ENCODE results near the gene USF1. TPM values are rescaled to one million over a fixed set of nuclear protein-coding genes. Genes with fewer than 3 reads are reported as not detected.

Gene USF1
- total RNA-seq, 1 experiment from 2014 or later: 59.2 TPM

- H3K4me1 ChIP-seq (ENCODE audit: insufficient read depth, low read length): peaks cover 23% of the 10 kb centered on the region
- peak overlapping the region; percentile 37 for H3K9ac ChIP-seq (ENCODE audit: extremely low read depth, insufficient read length, low read length)
- H3K23ac ChIP-seq (ENCODE audit: insufficient read length, low read depth, low read length): no peak overlapping the region
- peak overlapping the region; percentile 72 to 95 (median 76); a peak in 5 of 7 replicates for H3K27ac Mint-ChIP-seq
- H3K4ac ChIP-seq (ENCODE audit: low read depth, low read length): no peak overlapping the region
- peak overlapping the region; percentile 18 for H3K18ac ChIP-seq (ENCODE audit: insufficient read length, low read depth, low read length)
- H3K79me2 ChIP-seq (ENCODE audit: insufficient read depth, low read length): peaks cover 47% of the 10 kb centered on the region
- H3K4me3 Mint-ChIP-seq: peak overlapping the region; percentile 22 to 54; a peak in 4 of 5 replicates
- H3K23me2 ChIP-seq (ENCODE audit: insufficient read length, low read depth, low read length, poor library complexity, severe bottlenecking): peaks cover 1% of the 10 kb centered on the region
- DNase-seq: peak; percentile 83
- peaks cover 11% of the 10 kb centered on the region for H3K79me1 ChIP-seq (ENCODE audit: insufficient read depth, low read depth, low read length, poor library complexity, severe bottlenecking)
- no peak overlapping the region for H3T11ph ChIP-seq (ENCODE audit: low read length)
- no peaks in the 10 kb centered on the region for H3K9me3 Mint-ChIP-seq
- H2BK15ac ChIP-seq (ENCODE audit: low read depth, low read length): no peak overlapping the region
- no CpG with 5 or more reads among the region's 15 CpGs for WGBS (ENCODE audit: extremely low coverage, insufficient read length, low lambda C conversion rate)
- H3K4me1 Mint-ChIP-seq: peaks cover 41 to 49% of the 10 kb centered on the region in 2 experiments
- H2BK12ac ChIP-seq (ENCODE audit: insufficient read length, low read depth, low read length): peak overlapping the region; percentile 35
- no peak overlapping the region for H4K8ac ChIP-seq (replicated peaks; ENCODE audit: insufficient read length, low read depth, low read length)
- peak overlapping the region; percentile 79 for H3K4me2 ChIP-seq (ENCODE audit: insufficient read depth, insufficient read length, low read length)
- peaks cover 5 to 30% (median 25%) of the 10 kb centered on the region in 3 experiments; a peak in 6 of 7 replicates for H3K36me3 Mint-ChIP-seq (ENCODE audit: insufficient read depth in 1 of 3, low read depth in 3 of 3)
- no peak overlapping the region; the same call in 1 of the 2 replicates for H3K14ac ChIP-seq (ENCODE audit: insufficient read depth, low read length)
- H4K20me1 ChIP-seq (ENCODE audit: control insufficient read depth, insufficient read depth, insufficient read length): no peaks in the 10 kb centered on the region
- no peak overlapping the region for H2BK20ac ChIP-seq (ENCODE audit: low read depth, low read length, poor library complexity, severe bottlenecking)
- H3K9me3 ChIP-seq (ENCODE audit: control insufficient read depth, low read depth, low read length): no peaks in the 10 kb centered on the region
- TF ChIP-seq CTCF (conservative IDR thresholded peaks at IDR 0.05): no peak
- no peak overlapping the region for H2BK120ac ChIP-seq (ENCODE audit: low read depth, low read length, poor library complexity, severe bottlenecking)
- peak overlapping the region; percentile 95 for H3K27ac ChIP-seq (ENCODE audit: insufficient read length, low read depth, low read length)
- no peaks in the 10 kb centered on the region for H3K27me3 Mint-ChIP-seq (ENCODE audit: low read depth)
- no peak overlapping the region for H3K56ac ChIP-seq (ENCODE audit: insufficient read length, low read depth, low read length)
- H2AFZ ChIP-seq (ENCODE audit: low read length): no peak overlapping the region
- H4K91ac ChIP-seq (ENCODE audit: insufficient read length, low read depth, low read length): no peak overlapping the region
- peak overlapping the region; percentile 56 for H4K5ac ChIP-seq (ENCODE audit: insufficient read length, low read depth, low read length)
- no peak overlapping the region for H2BK5ac ChIP-seq (ENCODE audit: insufficient read length, low read length)
- peak overlapping the region; percentile 23 for H2AK5ac ChIP-seq (ENCODE audit: insufficient read length, low read length)
- no peaks in the 10 kb centered on the region for H3K27me3 ChIP-seq (ENCODE audit: insufficient read depth, low read length)
These were observed 32.1 kb downstream of the USF1 start for GRCh38 chr1:161013488-161014230.
